Measurements from ENCODE around the gene ZCRB1.

The ZCRB1 gene

DNA sequence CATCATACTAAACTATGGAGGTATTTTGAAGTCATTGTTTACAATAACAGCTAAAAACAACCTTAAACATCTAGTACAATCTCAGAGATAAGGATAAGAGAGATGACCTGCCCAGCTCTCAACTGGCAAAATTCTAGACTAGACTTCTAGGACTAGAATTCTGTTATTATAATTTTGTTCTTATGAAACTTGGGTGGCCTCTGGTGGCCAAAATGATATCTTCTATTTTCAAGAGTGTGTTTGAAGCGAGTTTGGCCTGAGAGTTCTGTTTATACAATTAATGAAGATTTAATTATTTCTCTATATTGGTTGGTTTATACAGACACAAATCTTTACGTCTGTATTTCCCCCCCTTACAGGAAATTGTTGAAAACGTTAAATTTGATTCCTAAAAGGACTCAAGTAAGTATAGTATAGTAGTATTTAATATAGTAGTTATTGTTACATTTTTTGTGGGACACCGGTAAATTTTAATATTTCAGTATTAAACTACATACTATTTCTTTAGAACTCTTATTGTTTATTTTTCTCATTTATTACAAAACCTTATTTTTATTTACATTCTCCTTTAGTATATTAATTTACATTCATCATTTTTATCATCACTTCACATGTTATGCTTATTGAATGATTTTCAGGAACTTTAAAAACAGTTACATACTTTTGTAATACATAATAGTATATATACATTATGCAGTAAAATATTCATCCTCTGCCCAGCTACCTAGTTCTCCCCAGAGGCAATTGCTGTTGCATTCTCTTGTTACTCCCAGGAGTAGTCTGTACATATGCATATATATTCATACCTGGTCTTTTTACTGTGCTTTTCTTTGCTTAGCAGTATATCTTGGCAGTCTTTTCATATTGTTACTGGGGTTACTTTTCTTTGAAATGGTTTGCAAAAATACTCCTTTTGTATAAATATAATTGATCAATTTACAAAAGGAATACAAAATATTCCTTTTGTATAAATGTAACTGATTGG, 6.7 kb upstream of the ZCRB1 start:
- no peak for TF ChIP-seq FOXP2 (optimal IDR thresholded peaks at IDR 0.05; ENCODE audit: borderline replicate concordance, extremely low read depth, extremely low read length, insufficient read depth)

GRCh38 chr12:42327227-42327590, 1.3 kb upstream of the ZCRB1 start:
- TF ChIP-seq SIN3A (IDR thresholded peaks at IDR 0.05; ENCODE audit: borderline replicate concordance, insufficient read depth, low read length), result no peak
- TF ChIP-seq POLR2AphosphoS5 (IDR thresholded peaks at IDR 0.05; ENCODE audit: low read depth, low read length), result no peak
- TF ChIP-seq FOXP2 (optimal IDR thresholded peaks at IDR 0.05; ENCODE audit: borderline replicate concordance, extremely low read depth, extremely low read length, insufficient read depth), result no peak
- TF ChIP-seq REST (IDR thresholded peaks at IDR 0.05; ENCODE audit: insufficient read depth in 1 of 2, low read depth in 2 of 2, low read length in 2 of 2), result no peak
- no peak for TF ChIP-seq TAF1 (IDR thresholded peaks at IDR 0.05; ENCODE audit: borderline replicate concordance, insufficient read depth, low read length)

DNA sequence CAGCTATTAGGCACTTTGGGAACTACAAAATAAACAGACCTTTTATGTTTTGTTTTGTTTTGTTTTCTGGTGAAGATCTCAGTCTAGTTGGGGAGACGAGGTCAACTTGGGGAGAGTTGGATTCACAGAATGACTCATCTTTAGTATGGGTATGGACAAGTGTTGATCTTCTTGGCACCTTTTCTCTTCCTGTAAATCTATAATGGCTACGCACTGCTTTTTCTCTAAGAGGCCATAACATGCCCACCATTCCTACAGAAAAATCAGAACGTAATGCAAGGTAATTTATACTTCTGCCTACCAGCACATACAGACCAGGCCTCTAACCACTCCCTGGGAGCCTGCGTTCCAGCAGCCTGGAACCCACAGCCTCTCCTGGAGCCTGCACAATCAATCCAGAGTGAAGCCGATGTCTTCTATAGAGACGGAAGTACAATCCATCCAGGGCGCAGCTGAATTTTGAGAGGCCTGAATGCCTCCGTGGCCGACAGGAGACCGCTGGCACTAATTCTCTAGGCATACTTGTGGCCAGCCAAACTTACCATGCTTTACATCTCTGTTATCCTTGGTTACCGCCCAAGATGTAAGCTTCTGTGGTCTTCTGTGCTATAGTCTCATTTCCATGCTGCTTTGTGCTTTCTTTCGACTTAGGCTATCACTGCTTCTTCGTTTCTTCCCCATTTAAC, 790 bp upstream of the ZCRB1 start:
- TF ChIP-seq POLR2AphosphoS5 (IDR thresholded peaks at IDR 0.05; ENCODE audit: low read depth, low read length), result no peak
- no peak for TF ChIP-seq TAF1 (IDR thresholded peaks at IDR 0.05; ENCODE audit: borderline replicate concordance, insufficient read depth, low read length)
- no peak for TF ChIP-seq SIN3A (IDR thresholded peaks at IDR 0.05; ENCODE audit: borderline replicate concordance, insufficient read depth, low read length)
- TF ChIP-seq FOXP2 (optimal IDR thresholded peaks at IDR 0.05; ENCODE audit: borderline replicate concordance, extremely low read depth, extremely low read length, insufficient read depth), result no peak
- TF ChIP-seq REST (IDR thresholded peaks at IDR 0.05; ENCODE audit: insufficient read depth in 1 of 2, low read depth in 2 of 2, low read length in 2 of 2), result no peak

- TF ChIP-seq FOXP2 (optimal IDR thresholded peaks at IDR 0.05; ENCODE audit: borderline replicate concordance, extremely low read depth, extremely low read length, insufficient read depth) (no peak), SIN3A (IDR thresholded peaks at IDR 0.05; ENCODE audit: borderline replicate concordance, insufficient read depth, low read length) (no peak), TAF1 (IDR thresholded peaks at IDR 0.05; ENCODE audit: borderline replicate concordance, insufficient read depth, low read length) (no peak), REST (IDR thresholded peaks at IDR 0.05; ENCODE audit: insufficient read depth in 1 of 2, low read depth in 2 of 2, low read length in 2 of 2) (no peak), POLR2AphosphoS5 (IDR thresholded peaks at IDR 0.05; ENCODE audit: low read depth, low read length) (no peak)
Measured at GRCh38 chr12:42325326-42325652, 605 bp downstream of the ZCRB1 start.

- TF ChIP-seq REST (IDR thresholded peaks at IDR 0.05; ENCODE audit: insufficient read depth in 1 of 2, low read depth in 2 of 2, low read length in 2 of 2) (no peak), POLR2AphosphoS5 (IDR thresholded peaks at IDR 0.05; ENCODE audit: low read depth, low read length) (no peak), TAF1 (IDR thresholded peaks at IDR 0.05; ENCODE audit: borderline replicate concordance, insufficient read depth, low read length) (no peak), SIN3A (IDR thresholded peaks at IDR 0.05; ENCODE audit: borderline replicate concordance, insufficient read depth, low read length) (no peak), FOXP2 (optimal IDR thresholded peaks at IDR 0.05; ENCODE audit: borderline replicate concordance, extremely low read depth, extremely low read length, insufficient read depth) (no peak)
Measured at GRCh38 chr12:42323856-42324255, 2.0 kb downstream of the ZCRB1 start.

Data from PFSK-1 (cell line).